Uterus (tissue), 2 donors: ENCODE data around the gene FAF1.

Experiments
- POLR2A ChIP-seq, 2 donors: fragments of 450-650 bp; IDR thresholded peaks; one replicate each; pipeline ENCODE4 v1.6.1; 2016; ENCODE audit warnings: antibody characterized with exemption in 2 of 2, mild to moderate bottlenecking in 1 of 2, moderate library complexity in 1 of 2
- TF ChIP-seq, protein P1 (sequence below), 4 experiments: fragments of 200-600 bp in 2 of 4; fragments of 450-650 bp in 2 of 4; sonication (generic) in 2 of 4; IDR thresholded peaks; one replicate each; pipeline ENCODE4 v1.5.1; 2016 to 2019; ENCODE audit warnings: antibody characterized with exemption in 4 of 4, mild to moderate bottlenecking in 2 of 4, moderate library complexity in 1 of 4

DNA sequence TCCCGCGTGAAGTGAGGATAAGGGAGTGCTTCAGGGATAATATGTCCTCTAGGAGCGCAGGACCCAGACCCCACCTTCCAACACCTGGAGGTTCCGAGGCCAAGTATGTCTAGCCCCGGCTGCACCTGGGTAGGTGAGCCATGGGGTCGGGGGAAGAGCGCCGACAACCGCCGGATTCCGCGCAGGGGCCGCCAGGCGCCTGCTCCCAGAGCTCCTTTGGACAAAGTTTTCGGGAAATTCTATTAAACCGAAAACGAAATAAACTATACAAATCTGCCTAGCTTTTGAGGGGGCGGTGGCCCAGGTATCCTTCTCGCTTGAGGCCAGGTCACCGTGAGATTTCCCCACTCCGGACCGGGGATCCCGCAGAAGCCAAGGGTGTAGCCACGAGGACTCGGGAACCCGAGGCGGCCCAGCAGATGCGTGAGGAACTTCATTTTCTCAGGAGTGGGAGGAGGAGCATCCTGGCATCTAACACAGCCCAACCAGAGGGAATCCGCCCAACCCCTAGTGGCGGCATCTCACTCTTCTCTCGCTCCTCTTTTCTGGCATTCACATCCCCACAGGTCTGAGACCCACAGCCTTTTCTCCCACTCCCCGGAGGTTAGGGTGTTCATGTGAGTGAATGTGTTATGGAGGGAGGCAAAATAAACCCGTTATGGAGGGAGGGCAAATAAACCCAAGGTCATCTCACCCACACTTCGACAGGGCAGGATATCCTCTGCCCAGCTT, 534.5 kb downstream of the FAF1 start:
- TF ChIP-seq, protein P1, sequence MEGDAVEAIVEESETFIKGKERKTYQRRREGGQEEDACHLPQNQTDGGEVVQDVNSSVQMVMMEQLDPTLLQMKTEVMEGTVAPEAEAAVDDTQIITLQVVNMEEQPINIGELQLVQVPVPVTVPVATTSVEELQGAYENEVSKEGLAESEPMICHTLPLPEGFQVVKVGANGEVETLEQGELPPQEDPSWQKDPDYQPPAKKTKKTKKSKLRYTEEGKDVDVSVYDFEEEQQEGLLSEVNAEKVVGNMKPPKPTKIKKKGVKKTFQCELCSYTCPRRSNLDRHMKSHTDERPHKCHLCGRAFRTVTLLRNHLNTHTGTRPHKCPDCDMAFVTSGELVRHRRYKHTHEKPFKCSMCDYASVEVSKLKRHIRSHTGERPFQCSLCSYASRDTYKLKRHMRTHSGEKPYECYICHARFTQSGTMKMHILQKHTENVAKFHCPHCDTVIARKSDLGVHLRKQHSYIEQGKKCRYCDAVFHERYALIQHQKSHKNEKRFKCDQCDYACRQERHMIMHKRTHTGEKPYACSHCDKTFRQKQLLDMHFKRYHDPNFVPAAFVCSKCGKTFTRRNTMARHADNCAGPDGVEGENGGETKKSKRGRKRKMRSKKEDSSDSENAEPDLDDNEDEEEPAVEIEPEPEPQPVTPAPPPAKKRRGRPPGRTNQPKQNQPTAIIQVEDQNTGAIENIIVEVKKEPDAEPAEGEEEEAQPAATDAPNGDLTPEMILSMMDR (IDR thresholded peaks at IDR 0.05): no peak
- TF ChIP-seq POLR2A (IDR thresholded peaks at IDR 0.05): no peak
